Adipose tissue (tissue), 3 donors: ENCODE results near the gene USP25. TPM values are rescaled to one million over a fixed set of nuclear protein-coding genes. Genes with fewer than 3 reads are reported as not detected.
A peak's percentile ranks its signal among the peaks of the same experiment; 100 is the strongest.
"Not testable (repeated sequence)": the region's sequence is repeated elsewhere in the genome, so short reads cannot be mapped to it uniquely, and the experiment has no call there.

Source experiments
- H3K27ac ChIP-seq: one replicate; pipeline ENCODE4 v1.5.1; 2013; ENCODE audit warnings: low read depth, low read length
- WGBS, 3 donors: extraction: QIAGEN DNeasy Blood & Tissue Kit; methylation state at CpG; one replicate each; pipeline ENCODE4 v1.1.7; 2013; 5-methylcytosine and 5-hydroxymethylcytosine counted together
- polyA plus RNA-seq, 3 donors: library from polyadenylated mRNA; stranded (reverse); fragments of 200-250 nt; gene quantifications; one replicate each; pipeline ENCODE4 v1.2.3, GENCODE V29; 2013
- donor health status: healthy with polysubstance abuse.
- donor health status: Bipolar disorder and iron deficiency.
- donor health status: healthy.

Gene USP25
- polyA plus RNA-seq, 3 donors = 7.8 to 18.6 (median 15.4) TPM

- peak overlapping the region; percentile 56 for H3K27ac ChIP-seq
- WGBS, 3 donors = 0 to 1% (median 0%) methylated on average over 19 to 30 of the region's 30 CpGs
These were observed 881 bp downstream of the USP25 start for GRCh38 chr21:15730484-15731242.

- H3K27ac ChIP-seq = no peak overlapping the region
- WGBS, 3 donors = 10 to 21% (median 15%) methylated on average over 4 of the region's 4 CpGs
These were observed 1.4 kb downstream of the USP25 start for GRCh38 chr21:15731243-15731613.

GRCh38 chr21:15732290-15732995 is 2.7 kb downstream of the USP25 start:
- WGBS, 3 donors = 5 to 13% (median 7%) methylated on average over 6 of the region's 6 CpGs
- no peak overlapping the region for H3K27ac ChIP-seq

- WGBS, 3 donors = 7 to 31% (median 10%) methylated on average over 3 of the region's 3 CpGs
- H3K27ac ChIP-seq = no peak overlapping the region
These were observed 3.2 kb downstream of the USP25 start for GRCh38 chr21:15732996-15733329.

- no peak overlapping the region for H3K27ac ChIP-seq
- WGBS, 3 donors = 78 to 89% (median 88%) methylated on average over 2 of the region's 2 CpGs
These were observed 5.6 kb downstream of the USP25 start for GRCh38 chr21:15735409-15735808.

GRCh38 chr21:15735931-15736330 is 6.1 kb downstream of the USP25 start:
- WGBS, 3 donors = 30 to 53% (median 37%) methylated on average over 4 of the region's 4 CpGs
- not testable (repeated sequence) for H3K27ac ChIP-seq

GRCh38 chr21:15738779-15739178 is 9.0 kb downstream of the USP25 start:
- H3K27ac ChIP-seq = not testable (repeated sequence)
- 68 to 80% (median 73%) methylated on average over 10 of the region's 10 CpGs for WGBS, 3 donors

GRCh38 chr21:15740383-15740782 is 10.6 kb downstream of the USP25 start:
- 86 to 89% (median 86%) methylated on average over 3 of the region's 3 CpGs for WGBS, 3 donors
- no peak overlapping the region for H3K27ac ChIP-seq

- 35 to 44% (median 37%) methylated on average over 1 of the region's 1 CpG for WGBS, 3 donors
- no peak overlapping the region for H3K27ac ChIP-seq
These were observed 11.7 kb downstream of the USP25 start for GRCh38 chr21:15741510-15741909.

- WGBS, 3 donors = 59 to 73% (median 70%) methylated on average over 4 of the region's 4 CpGs
- no peak overlapping the region for H3K27ac ChIP-seq
These were observed 12.4 kb downstream of the USP25 start for GRCh38 chr21:15742052-15742670.

- 97 to 98% (median 97%) methylated on average over 13 of the region's 13 CpGs for WGBS, 3 donors
- H3K27ac ChIP-seq = no peak overlapping the region
These were observed 12.9 kb downstream of the USP25 start for GRCh38 chr21:15742694-15743093.

GRCh38 chr21:15743593-15743992 is 13.8 kb downstream of the USP25 start:
- WGBS, 3 donors = 95 to 97% (median 97%) methylated on average over 4 of the region's 4 CpGs
- H3K27ac ChIP-seq = no peak overlapping the region

- WGBS, 3 donors = 75 to 80% (median 79%) methylated on average over 4 of the region's 4 CpGs
These were observed 15.1 kb downstream of the USP25 start for GRCh38 chr21:15744926-15745325.

GRCh38 chr21:15748586-15748985 is 18.8 kb downstream of the USP25 start:
- no peak overlapping the region for H3K27ac ChIP-seq
- WGBS, 3 donors = 52 to 88% (median 67%) methylated on average over 1 of the region's 1 CpG

More at GRCh38 chr21:15744926-15745325, 15.1 kb downstream of the USP25 start:
- no peak overlapping the region for H3K27ac ChIP-seq

- WGBS, 3 donors = 33 to 67% (median 51%) methylated on average over 5 of the region's 5 CpGs
- no peak overlapping the region for H3K27ac ChIP-seq
These were observed 19.5 kb downstream of the USP25 start for GRCh38 chr21:15749082-15749860.

GRCh38 chr21:15749861-15750159 is 20.0 kb downstream of the USP25 start:
- H3K27ac ChIP-seq = no peak overlapping the region
- WGBS, 3 donors = 31 to 69% (median 51%) methylated on average over 2 of the region's 2 CpGs

GRCh38 chr21:15751037-15751436 is 21.3 kb downstream of the USP25 start:
- H3K27ac ChIP-seq = no peak overlapping the region
- WGBS, 3 donors = 64 to 77% (median 75%) methylated on average over 1 of the region's 1 CpG

GRCh38 chr21:15751546-15751945 is 21.8 kb downstream of the USP25 start:
- no peak overlapping the region for H3K27ac ChIP-seq

GRCh38 chr21:15752763-15753407 is 23.1 kb downstream of the USP25 start:
- WGBS, 3 donors = 76 to 94% (median 82%) methylated on average over 3 of the region's 3 CpGs
- H3K27ac ChIP-seq = no peak overlapping the region
